ENCODE data around the gene GRIK2.

GRIK2 gene

GRCh38 chr6:101932704-101933103 lies 539.2 kb downstream of the GRIK2 start:
- DNase-seq (ENCODE audit: low spot score) = no peak
- TF ChIP-seq CTCF (IDR thresholded peaks at IDR 0.05; ENCODE audit: extremely low read depth, missing control alignments) = no peak

GRCh38 chr6:101935732-101936131 lies 542.2 kb downstream of the GRIK2 start:
- no peak for TF ChIP-seq CTCF (IDR thresholded peaks at IDR 0.05; ENCODE audit: extremely low read depth, missing control alignments)
- DNase-seq (ENCODE audit: low spot score) = no peak

DNA sequence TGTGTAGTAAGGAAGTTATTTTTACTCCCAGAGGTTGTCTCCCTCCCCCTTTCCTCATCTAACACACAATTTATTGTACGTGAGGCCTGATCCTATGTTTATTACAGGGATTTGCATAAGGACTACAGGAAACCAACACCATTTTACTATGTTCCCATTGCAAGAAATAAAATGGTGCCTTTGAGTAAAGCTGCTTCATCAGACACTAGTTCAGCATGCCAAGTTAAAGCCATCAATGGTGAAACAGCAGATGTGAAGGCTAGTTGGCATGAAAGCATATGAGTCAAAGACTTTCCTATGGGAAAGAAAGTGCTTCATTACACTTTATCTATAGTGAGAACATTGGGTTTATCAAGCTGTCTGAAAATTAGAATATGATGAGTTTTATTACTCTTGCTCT lies 543.0 kb downstream of the GRIK2 start:
- no peak for TF ChIP-seq CTCF (IDR thresholded peaks at IDR 0.05; ENCODE audit: extremely low read depth, missing control alignments)
- DNase-seq (ENCODE audit: low spot score) = no peak

DNA sequence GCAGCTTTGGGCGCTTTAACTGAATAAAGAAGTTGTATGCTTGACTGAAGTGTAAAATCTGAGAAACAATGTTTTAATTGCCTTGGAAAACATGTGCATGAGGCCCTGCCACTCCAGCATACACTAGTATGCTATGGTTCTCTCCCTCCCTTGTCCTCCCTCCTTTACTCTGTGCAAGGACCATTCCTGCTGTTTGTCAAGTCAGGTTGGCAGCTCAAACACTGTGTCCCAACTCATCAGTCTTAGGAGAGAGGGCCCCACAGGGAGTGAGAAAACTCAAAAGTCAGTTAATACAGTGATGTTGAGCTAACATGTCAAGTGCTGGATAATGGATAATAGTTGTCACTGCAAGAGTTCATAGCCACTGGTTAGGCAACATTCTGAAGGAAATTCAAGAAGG lies 543.6 kb downstream of the GRIK2 start:
- TF ChIP-seq CTCF (IDR thresholded peaks at IDR 0.05; ENCODE audit: extremely low read depth, missing control alignments) = no peak

DNA sequence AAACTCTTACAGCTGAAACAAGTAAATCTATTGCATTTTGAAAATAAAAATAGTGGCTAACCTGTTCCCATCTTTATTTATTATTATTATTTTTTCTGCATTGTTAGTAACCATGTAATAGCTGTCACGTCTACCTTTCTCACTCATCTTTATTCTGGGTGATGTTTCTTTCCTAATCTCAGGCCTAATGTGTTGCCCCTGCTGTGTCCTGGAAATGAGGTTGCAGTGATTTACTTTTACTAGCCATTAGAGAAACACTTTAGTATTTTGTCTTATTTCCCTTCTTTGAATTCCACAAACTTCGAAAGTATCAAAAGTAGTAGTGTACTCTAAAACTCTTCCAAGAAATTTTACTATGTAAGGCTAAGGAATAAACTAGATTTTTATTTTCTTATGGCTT lies 546.9 kb downstream of the GRIK2 start:
- DNase-seq (ENCODE audit: low spot score) = no peak
- TF ChIP-seq CTCF (IDR thresholded peaks at IDR 0.05; ENCODE audit: extremely low read depth, missing control alignments) = no peak

More for the DNA sequence above, 543.6 kb downstream of the GRIK2 start:
- DNase-seq (ENCODE audit: low spot score) = no peak

- TF ChIP-seq CTCF (IDR thresholded peaks at IDR 0.05; ENCODE audit: extremely low read depth, missing control alignments) = no peak
Observed at GRCh38 chr6:101956961-101957360, 563.5 kb downstream of the GRIK2 start.

GRCh38 chr6:101961357-101961756 lies 567.8 kb downstream of the GRIK2 start:
- TF ChIP-seq CTCF (IDR thresholded peaks at IDR 0.05; ENCODE audit: extremely low read depth, missing control alignments) = no peak
- no peak for DNase-seq (ENCODE audit: low spot score)

More at GRCh38 chr6:101956961-101957360, 563.5 kb downstream of the GRIK2 start:
- no peak for DNase-seq (ENCODE audit: low spot score)

Data from GM20000 (cell line).